Activated CD4-positive, CD25-positive, alpha-beta regulatory T cell treated with anti-CD3 and anti-CD28 coated beads, Interleukin-2, amount 50 U/mL, for 72 hours (primary cell): ENCODE data around the gene MBD1.
A peak's percentile ranks its signal among the peaks of the same experiment; 100 is the strongest.
"Not testable (repeated sequence)": the region's sequence is repeated elsewhere in the genome, so short reads cannot be mapped to it uniquely, and the experiment has no call there.

Experiments
- DNase-seq: peaks from one replicate; pipeline ENCODE4 v3.0.0; 2021

Gene MBD1

DNA sequence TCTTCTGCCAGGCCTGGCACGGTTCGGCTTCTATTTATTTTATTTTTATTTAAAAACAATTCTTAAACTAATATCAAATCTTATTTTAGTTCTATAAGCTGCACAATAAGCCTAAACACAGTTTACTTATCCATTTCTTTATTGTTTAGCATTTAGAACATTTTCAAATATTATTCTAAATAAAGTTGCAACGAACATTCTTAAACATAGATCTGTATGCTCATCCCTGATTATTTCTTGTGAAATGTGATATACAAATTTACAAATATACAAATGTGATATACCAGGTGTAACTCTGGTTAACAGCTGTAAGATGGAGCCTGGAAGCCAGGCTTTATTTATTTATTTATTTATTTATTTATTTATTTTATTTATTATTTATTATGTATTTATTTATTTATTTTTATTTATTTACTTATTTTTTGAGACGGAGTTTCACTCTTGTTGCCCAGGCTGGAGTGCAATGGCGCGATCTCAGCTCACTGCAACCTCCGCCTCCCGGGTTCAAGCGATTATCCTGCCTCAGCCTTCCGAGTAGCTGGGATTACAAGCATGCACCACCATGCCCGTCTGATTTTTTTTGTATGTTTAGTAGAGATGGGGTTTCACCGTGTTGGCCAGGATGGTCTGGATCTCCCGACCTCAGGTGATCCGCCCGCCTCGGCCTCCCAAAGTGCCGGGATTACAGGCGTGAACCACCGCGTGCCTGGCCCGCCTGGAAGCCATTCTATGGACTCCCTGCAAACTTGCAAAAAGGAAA, 7.2 kb upstream of the MBD1 start:
- not testable (repeated sequence) for DNase-seq

DNA sequence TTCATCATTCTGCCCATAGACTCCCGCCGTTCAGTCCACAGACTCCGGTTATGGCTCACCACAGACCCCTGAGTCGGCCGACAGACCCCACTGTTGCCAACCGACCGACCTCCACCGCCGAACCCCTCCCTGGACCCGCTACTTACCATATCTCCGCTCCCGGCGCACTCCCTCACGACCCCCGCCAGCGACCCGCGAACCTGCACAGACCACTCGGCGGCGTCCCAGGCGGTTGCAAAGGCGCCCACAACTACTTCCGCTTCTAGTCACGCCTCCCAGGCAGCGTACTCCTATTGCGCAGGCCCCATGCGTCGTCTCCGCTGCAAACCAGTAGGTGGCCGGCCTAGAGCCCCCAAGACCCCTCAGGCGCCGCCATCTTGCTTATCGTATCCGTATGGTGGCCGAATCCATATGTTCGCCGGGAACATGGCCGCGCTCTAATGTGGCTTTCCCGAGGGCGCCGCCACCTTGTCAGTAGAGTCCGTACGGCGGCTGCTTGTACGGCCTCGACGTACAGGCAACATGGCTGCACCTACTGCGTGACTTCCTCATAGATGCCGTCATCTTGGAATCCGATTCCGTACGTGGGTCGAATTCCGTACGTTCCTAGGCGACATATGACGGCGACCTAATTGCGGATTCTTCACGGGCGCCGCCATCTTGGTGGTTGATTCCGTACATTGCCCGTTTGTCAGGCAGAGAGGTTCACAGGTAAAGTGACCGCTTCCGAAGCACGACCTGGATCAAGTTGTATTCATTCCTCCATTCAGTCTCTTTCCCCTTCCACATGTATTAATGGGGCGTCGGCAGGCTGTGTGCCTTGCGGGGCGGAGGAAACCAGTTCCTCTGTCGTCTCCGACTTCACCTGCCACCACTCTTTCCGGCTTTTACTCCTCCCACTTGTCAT, 6.4 kb upstream of the MBD1 start, which contains the start of gene CXXC1:
Gene CXXC1 (minus strand): TSS at position 252 of the 907 bp plus-strand sequence. CDS start 103 bp downstream, at position 149.
- peak; percentile 89 for DNase-seq

DNA sequence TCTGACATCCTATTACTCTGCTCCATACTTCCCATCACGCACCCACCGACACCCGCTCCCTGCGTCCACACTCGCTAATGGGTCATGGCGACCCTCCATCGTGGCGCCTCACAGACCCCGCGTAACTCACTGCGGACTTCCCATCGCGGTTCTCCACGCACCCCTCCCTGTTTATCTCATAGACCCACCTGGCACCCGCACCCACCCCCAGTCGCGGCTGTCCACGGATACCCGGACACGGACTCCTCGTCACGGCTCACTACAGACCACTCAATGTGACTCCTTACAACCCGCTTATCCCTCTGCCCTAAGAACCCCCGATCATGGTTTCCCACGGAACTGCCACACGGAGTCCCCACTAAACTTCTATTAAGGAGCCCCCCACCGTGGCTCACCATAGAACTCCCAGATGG, 5.7 kb upstream of the MBD1 start:
- DNase-seq, result no peak

DNA sequence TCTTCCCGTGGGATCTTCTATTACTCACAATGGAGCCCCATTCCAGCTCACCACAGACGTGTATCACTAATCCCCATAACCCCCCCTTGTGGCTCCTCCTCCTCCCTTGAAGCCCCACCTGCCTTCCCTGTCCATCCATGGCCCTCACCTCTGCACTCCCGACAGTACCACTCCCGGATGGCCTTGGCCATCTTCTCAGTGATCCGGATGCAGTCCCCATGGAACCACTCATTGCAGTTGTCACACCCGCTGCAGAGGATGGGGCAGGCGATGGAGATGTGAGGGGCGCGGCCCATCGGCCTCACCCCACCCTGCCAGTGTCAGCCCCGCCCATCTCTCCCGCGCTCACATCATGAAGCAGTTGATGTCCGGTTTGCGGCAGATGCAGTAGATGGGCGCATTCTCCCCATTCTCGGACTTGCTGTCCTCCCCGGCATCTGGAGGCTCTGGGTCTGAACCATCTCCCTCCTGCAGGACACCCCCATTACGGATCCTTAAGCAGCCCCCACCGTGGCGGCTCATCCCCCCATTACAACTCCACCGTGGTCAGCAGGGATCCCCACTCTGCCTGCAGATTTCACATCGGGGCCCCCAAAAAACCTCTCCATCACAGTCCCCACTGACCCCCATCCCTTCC, 5.2 kb upstream of the MBD1 start:
- no peak for DNase-seq

DNA sequence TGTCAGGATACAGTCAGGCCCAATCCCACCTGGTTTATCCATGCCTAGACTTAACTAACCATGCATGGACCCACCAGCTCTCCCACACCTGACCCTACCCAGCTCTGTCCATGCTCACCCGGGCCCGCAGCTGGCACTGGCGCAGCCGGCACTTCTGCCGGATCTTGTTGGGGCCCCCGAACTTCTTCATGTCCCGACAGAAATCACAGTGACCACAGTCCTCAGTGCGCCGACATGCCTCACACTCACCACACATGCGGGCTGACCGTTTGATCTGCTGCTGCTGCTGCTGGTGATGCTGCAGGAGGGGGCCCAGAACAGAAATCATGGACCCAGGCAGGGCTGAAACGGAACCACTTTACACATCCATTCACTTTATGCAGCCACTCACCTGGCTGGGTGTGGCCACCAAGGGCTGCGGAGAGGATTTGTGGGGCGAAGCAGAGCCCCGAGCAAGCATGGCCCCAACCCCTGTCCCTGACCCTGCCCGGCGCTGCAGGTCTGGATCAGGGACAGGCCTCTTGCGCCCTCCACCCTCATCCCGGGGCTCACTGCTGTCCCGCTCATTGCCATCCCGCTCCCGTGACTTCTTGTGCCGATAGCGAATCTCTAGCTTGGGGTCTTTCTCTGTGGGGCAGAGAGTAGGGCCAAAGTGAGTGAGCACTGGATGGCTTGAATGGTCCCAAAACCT, 4.5 kb upstream of the MBD1 start:
- DNase-seq, result no peak

DNA sequence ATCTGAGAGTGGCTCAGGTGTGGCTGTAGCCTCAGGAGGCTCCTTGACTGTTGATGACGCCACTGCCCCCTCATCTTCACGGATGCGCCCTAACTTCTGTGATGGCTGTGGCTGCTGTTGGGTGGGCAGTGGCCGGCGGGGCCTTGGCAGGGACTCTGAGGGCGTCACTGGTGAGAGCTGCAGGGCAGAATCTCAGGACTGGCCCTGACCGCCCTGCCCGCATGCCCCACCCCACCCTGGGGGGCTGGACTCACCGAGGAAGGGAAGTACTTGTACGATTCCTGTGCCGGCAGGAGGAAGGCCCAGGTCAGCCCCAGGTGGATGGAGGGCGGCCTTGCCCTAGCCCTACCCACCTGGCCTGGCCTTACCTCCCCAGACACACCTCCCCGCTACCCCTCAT, 3.7 kb upstream of the MBD1 start:
- DNase-seq, result no peak

DNA sequence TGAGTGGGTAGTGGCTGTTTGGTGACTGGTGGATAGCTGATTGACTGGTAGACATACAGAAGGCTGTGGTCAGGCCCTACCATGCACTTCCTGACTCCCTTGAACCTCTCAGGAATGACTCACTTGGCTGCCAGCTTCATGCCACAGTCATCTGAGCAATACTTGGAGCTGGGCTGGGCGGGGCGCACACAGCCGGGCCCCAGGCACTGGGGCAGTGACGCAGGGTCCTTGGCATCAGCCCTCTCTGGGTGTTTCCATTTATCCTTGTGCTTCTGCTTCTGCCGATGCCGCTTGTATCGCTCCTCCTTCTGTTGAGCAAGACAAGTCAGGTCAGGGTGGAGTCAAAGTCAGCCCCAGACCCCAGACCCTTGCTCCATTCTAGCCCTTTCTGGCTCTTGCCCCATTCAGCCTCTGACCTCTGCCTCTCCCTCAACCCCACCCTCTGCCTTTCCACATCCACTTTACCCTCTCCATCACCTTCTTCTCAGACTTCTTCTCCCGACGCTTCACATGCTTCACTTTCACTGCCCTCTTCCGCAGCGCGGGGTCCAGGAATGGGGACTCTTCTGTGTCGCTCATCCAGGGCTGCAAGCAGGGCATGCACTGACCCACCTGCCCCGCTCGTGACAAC, 3.0 kb upstream of the MBD1 start:
- no peak for DNase-seq

DNA sequence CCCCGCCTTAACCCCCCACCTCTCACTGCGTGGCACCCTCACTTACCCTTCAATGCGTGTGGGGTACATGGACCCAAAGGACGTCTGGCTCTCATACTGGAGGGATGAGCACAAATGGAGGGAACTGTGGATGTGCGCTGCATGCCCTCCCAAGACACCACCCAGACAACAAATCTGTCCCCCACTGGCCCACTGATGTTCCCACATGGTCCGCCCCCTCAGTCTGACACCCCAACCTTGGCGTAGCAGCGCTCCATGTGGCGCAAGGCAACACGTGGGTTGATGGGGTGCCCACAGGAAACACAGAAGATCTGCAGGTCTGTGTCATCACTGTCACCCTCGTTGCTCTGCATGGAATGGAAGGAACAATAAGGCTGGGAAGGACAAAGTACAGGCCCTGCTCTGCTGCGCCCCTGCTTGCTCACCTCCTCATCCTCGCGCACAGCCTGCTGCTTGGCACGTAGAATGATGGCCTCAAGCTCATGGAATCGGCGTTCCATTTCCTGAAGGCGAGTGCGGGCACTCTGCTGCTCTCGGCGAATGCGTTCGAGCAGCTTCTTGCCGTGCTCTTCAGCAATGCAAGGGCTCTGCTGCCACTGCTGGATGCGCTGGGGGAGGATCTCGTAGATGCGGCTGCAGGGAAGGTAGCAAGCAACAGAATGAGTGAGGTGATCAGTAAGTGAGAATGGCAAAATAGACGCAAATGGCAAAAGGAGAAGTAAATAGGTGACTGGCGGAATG, 2.3 kb upstream of the MBD1 start:
- no peak for DNase-seq

DNA sequence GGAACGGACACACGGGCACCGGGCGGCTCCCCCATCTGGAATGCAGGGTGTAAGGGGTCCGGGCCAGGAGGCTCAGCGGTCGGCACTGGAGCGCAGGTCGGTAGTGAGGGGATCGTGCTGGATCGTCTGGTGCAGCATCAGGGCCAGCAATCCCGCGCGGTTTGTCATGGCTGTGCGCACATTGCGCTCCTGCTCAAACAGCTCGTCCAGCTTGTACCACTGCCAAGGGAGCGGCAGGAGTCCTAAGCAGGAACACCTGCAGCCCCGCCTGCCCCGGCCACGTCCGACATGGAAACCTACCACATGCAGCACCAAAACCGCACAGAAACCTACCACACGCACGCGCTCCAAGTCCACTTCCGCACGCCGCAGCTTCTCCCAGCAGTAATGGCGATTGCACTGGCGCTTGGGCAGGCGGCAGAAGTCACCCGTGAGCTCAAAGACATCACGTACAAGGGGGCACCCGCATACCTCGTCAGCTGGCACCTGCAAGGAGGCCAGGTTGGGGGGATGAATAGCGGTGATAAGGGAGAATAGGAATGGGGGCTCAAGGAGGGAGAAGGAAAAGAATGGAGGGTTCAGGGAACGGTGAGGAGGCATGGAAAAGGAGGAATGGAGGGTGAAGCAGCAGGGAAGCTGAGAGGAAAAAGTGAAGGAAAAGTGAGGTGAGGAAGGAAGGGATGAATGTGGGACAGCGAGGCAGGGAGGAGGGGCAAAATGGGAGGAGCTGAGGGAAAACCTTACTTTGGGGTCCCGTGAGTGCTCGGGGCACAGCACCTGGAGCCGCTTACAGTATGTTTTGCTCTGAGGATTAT, 1.4 kb upstream of the MBD1 start:
- no peak for DNase-seq

DNA sequence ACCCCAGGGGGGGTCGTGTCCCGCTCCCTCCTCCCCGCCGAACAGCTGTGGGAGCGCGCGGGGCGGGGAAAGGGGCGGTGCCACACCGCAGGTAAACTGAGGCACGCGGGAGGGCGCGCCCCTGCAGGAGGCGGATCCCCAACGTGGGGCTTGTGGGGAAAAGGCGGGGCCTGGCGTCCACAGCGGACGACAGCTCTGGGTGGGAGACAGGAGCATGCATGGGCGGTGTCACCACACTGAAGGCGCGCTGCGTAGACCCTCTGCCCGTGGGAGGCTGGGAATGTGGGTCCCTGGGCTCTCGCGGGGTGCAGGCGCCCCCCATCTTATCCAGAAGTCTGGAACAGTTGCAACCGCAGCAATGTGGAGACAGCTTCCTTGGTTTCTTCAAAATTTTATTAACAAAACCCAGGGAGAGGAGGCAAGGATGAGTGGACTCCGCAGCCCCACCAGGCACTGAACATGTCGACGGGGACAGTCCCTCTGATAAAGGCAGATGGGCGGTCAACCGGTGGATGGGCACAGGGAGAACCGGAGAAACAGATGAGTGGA, 723 bp upstream of the MBD1 start:
- DNase-seq, result no peak

DNA sequence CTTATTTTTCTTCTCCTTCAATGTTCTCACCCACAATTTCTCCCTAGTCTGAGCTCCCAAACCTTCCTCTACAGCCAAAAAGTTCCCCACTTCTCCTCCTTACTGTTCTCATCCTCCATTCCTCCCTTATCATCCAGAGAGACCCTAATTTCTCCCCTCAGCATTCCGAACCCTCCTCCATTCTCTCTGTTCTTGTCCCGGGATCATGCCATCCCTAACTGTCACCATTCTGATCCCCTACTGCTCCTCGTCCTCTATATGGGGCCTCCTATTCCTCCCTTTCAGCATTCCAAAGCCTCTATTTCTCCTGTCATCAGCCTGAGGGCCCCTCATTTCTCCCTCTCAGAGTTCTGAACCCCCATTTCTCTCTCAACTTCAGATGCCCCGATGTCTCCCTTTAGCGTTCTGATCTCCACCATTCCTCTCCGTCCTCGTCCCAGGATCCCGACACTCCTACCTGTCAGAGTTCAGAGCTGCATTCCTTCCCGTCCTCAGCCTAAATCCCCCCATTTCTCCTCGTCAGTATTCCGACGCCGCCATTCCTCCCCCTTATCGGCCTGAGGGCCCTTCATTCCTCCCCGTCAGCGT, 522 bp downstream of the MBD1 start:
- no peak for DNase-seq

DNA sequence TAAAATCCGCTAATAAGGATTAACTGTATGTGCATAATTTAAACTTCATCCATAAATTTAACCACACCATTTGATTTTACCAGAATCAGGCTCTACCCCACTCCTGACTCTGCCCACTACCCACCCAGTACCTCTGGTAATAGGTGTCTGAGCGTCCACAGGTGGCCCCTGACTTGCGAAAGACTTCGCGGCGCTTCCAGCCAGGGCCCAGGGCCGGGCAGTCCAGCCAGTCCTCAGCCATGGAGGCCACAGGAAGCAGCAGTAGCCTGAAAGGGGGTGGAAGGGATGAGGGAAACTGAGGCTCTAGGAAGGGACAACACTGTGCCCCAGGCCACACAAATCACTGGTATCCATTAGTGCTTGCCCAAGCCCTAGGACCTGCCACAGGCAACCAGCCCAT, 1.6 kb downstream of the MBD1 start:
- no peak for DNase-seq

DNA sequence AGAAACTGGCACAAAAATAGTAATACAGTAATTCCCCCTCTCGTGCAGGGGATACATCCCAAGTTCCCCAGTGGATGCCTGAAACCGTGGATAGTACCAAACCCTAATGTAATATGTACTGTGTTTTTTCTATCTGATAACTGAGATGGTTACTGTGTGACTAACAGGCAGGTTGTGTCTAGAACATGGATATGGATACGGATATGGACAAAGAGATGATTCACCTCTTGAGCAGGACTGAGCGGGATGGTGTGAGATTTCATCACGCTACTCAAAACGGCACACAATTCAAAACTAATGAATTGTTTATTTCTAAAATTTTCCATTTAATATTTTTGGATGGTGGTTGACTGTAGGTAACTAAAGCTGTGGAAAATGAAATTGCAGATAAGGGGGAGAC, 3.4 kb downstream of the MBD1 start:
- DNase-seq, result no peak

DNA sequence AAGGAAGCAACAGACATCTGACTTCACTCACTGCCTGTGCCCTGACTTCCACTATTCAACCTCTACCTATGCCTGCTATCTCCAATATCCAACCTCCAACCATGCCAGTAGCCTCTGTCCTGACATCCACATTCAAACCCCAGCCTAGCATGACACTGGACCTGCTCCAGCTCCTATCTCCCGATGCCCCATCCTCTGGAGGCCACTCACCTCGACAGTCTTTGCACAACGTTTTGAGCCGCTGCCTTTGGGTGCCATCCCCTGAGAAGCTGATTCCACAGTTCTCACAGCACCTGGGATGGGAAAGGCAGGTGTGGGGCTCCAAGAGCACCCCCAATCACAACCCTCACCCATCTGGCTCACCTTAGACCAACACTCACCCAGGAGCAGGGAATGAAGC, 4.9 kb downstream of the MBD1 start:
- no peak for DNase-seq

DNA sequence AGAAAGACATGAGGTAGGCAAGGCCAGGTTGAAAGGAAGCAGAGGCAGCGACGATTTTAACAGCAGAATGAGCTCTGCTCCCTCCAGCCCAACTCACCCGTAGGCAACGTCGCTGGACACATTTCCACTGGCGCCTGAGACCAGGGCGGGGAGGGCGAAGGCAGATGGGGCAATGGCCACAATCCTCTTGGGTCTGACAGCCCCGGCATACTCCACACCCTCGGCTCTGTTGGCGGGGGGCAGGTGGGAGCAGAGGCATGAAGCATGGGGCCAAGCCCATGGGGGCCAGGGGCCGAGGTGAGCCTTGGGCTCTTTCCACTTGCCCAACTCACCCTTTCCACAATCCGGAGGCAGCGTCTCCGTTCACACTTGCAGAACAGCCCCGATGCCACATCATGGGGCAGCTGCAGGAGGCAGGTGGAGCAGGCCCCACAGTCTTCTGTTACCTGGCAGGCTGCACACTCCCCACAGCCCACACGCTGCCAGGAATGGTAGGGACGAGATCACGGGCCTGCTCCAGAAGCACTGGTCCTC, 5.8 kb downstream of the MBD1 start:
- DNase-seq, result no peak

DNA sequence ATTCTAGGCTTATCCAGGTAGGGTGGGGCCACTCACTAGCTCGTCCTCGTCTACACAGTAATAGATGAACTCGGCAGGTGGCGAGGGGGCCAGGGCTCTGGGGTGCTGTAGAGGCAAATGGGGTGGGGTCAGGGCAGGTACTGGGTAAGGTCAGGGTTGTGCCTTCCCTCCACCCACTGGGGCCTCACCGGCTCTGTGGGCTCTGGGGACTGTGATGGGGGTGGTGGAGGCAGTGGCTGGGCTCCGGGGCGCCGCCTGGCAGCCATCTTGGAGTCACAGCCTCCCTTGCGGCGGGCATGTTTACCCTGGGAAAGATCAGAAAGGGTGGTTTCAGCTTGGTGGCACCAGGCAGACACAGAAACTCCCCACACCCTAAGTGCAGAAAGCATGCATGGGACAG, 6.4 kb downstream of the MBD1 start:
- no peak for DNase-seq

DNA sequence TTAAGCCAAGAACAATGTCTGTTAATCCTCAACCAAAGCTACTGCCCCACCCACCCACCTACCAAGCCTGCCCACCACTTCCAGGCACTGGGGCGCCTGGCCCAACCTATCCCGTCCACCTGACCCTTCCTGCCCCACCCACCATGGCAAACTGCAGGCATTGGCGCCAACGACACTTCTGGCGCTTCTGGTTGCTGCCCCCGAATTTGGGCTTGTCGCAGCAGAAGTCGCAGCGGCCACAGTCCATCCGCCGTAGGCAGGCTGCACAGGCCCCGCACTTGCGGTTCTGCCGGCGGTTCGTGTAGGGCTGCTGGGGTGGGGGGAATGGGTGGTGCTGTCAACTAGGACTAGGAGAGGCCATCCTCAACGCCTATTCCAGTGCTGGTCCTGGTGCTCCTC, 7.3 kb downstream of the MBD1 start:
- no peak for DNase-seq

DNA sequence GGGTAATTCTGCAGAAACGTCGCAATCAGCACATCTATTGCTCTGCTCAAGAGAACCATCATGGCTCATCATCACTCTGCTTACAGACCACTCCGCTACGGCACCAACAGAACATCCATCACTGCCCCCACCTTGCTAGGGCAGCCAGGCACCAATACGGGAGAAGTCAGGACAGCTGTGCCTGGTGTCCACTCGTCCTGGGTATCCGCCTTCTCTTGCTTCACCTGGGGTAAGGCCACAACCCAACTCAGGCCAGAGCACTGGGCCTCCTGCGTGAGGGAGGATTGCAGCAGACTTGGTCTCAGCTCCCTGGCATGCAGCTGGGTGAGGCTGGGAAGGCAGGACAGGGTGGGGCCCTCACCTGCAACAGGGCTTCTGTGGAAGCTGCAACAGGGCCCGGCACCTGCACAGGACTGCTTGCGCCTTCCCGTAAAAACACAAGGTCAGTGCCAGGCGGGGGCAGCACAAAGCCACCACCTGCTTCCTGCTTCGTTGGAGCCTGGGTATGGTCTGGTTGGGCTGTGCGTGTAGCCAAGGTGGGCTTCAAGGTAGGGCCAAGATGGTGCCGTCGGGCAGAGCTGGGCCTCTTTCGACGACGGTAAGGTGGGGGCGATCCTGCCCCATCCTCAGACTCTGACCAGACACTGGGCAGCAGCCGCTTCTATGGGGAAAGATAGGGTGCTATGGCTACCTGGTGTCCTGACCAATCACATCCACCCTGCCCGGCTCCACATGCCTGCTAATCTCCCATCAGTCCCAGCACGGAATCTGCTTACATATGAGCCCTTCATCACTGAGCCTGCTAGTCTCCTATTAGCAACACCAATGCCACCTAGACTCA, 7.9 kb downstream of the MBD1 start:
- DNase-seq, result no peak

DNA sequence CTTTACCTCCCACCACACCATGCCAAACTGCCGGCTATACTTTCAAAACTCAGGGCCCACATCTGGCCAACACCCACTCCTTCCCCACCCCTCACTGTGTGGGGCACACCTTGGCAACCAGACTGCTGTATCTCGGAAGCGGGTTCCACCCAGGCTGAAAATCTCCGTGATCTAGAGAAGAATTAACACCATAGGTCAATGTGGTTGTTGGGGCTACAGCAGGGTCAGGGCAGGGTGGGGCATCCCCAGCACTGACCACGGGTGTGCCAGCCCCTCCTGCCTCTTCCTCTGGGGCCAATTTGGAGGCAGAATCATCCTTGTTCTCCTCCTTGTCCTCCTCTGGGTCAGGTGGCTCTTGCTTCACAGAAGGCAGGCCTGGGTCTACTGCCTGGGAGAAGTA, 8.8 kb downstream of the MBD1 start:
- DNase-seq, result no peak
